NCI-H69 (cell line): ENCODE measurements around the gene SIL1.

ENCODE experiments used
- DNase-seq: peaks from one replicate; lab custom pipeline; 2025; lab: John Stamatoyannopoulos, UW

SIL1 gene

GRCh38 chr5:138956801-138957200, 241.4 kb downstream of the SIL1 start:
- DNase-seq = no peak

- peak; percentile 67 for DNase-seq
Observed at GRCh38 chr5:138955671-138956295, 242.4 kb downstream of the SIL1 start.

GRCh38 chr5:138955013-138955660, 243.0 kb downstream of the SIL1 start:
- peak; percentile 100 for DNase-seq

GRCh38 chr5:138954257-138955012, 243.7 kb downstream of the SIL1 start:
- peak; percentile 100 for DNase-seq

- peak; percentile 98 for DNase-seq
Observed at GRCh38 chr5:138953387-138954256, 244.5 kb downstream of the SIL1 start.

GRCh38 chr5:138952962-138953361, 245.2 kb downstream of the SIL1 start:
- DNase-seq = peak; percentile 68

GRCh38 chr5:138951986-138952735, 246.0 kb downstream of the SIL1 start:
- DNase-seq = no peak

- no peak for DNase-seq
Observed at GRCh38 chr5:138951091-138951985, 246.8 kb downstream of the SIL1 start.

- DNase-seq = no peak
Observed at GRCh38 chr5:138950421-138951031, 247.6 kb downstream of the SIL1 start.

GRCh38 chr5:138949988-138950387, 248.2 kb downstream of the SIL1 start:
- DNase-seq = no peak

- DNase-seq = no peak
Observed at GRCh38 chr5:138949223-138949574, 249.0 kb downstream of the SIL1 start.

- peak; percentile 32 for DNase-seq
Observed at GRCh38 chr5:138948471-138949222, 249.5 kb downstream of the SIL1 start.

GRCh38 chr5:138947780-138948179, 250.4 kb downstream of the SIL1 start:
- no peak for DNase-seq

GRCh38 chr5:138946831-138947560, 251.2 kb downstream of the SIL1 start:
- peak; percentile 83 for DNase-seq

- DNase-seq = no peak
Observed at GRCh38 chr5:138946241-138946623, 251.9 kb downstream of the SIL1 start.

- no peak for DNase-seq
Observed at GRCh38 chr5:138945421-138946240, 252.5 kb downstream of the SIL1 start.

GRCh38 chr5:138944527-138945322, 253.4 kb downstream of the SIL1 start:
- DNase-seq = peak; percentile 36
